Suprapubic skin (tissue), 4 donors: ENCODE results near the gene CYBC1. TPM values are rescaled to one million over a fixed set of nuclear protein-coding genes. Genes with fewer than 3 reads are reported as not detected.

Source experiments
- DNase-seq, 2 donors: peaks; one replicate each; pipeline ENCODE4 v3.0.0-alpha.2; 2019; ENCODE audit warnings: low spot score in 2 of 2
- H3K27ac ChIP-seq: fragments of 200-600 bp; sonication (generic); one replicate; pipeline ENCODE4 v1.5.1; 2019
- H3K27me3 ChIP-seq: fragments of 200-600 bp; sonication (generic); one replicate; pipeline ENCODE4 v1.5.1; 2019
- H3K36me3 ChIP-seq: fragments of 200-600 bp; sonication (generic); one replicate; pipeline ENCODE4 v1.5.1; 2019
- H3K4me1 ChIP-seq: fragments of 200-600 bp; sonication (generic); one replicate; pipeline ENCODE4 v1.5.1; 2019
- H3K4me3 ChIP-seq: fragments of 200-600 bp; sonication (generic); one replicate; pipeline ENCODE4 v1.5.1; 2019; ENCODE audit warnings: mild to moderate bottlenecking
- H3K9me3 ChIP-seq: fragments of 200-600 bp; sonication (generic); one replicate; pipeline ENCODE4 v1.5.1; 2019
- CTCF ChIP-seq, 2 donors: fragments of 200-600 bp in 1 of 2; fragments of 450-650 bp in 1 of 2; sonication (generic) in 1 of 2; IDR thresholded peaks; one replicate each; pipeline ENCODE4 v1.5.1; 2016 to 2019; ENCODE audit warnings: antibody characterized with exemption in 2 of 2, mild to moderate bottlenecking in 1 of 2, moderate library complexity in 1 of 2
- EP300 ChIP-seq: sonication (generic); formaldehyde crosslinking; IDR thresholded peaks from one replicate; pipeline ENCODE4 v1.6.1; 2017; ENCODE audit warnings: antibody characterized with exemption
- POLR2A ChIP-seq, 2 donors: fragments of 450-650 bp; IDR thresholded peaks; one replicate each; pipeline ENCODE4 v1.6.1; 2017; ENCODE audit warnings: antibody characterized with exemption in 2 of 2, mild to moderate bottlenecking in 2 of 2, moderate library complexity in 2 of 2
- POLR2AphosphoS5 ChIP-seq, 3 donors: sonication (generic); formaldehyde crosslinking; IDR thresholded peaks; one replicate each; pipeline ENCODE4 v1.6.1; 2017; ENCODE audit warnings: antibody characterized with exemption in 3 of 3
- WGBS: methylation state at CpG from one replicate; pipeline ENCODE4 v1.1.5; 2018; 5-methylcytosine and 5-hydroxymethylcytosine counted together
- total RNA-seq, 4 donors: library from RNA; depleted of rRNA; stranded (reverse); fragments of >200 nt; gene quantifications; one replicate each; pipeline ENCODE4 v1.1.0, GENCODE V29; 2016

CYBC1 gene
- total RNA-seq, 4 donors from 2014 or later: 36.4 to 53.1 (median 45.6) TPM

- Histone ChIP-seq H3K27ac (no peak overlapping the region), H3K27me3 (no peaks in the 10 kb centered on the region), H3K36me3 (peaks cover 10% of the 10 kb centered on the region), H3K4me3 (no peak overlapping the region), H3K9me3 (no peaks in the 10 kb centered on the region), H3K4me1 (peaks cover 10% of the 10 kb centered on the region)
- no peak for DNase-seq
- 98% methylated on average over 20 of the region's 24 CpGs for WGBS
- TF ChIP-seq CTCF (IDR thresholded peaks at IDR 0.05) (no peak), POLR2AphosphoS5 (IDR thresholded peaks at IDR 0.05) (no peak), EP300 (no peak), POLR2A (IDR thresholded peaks at IDR 0.05) (no peak)
Observed at GRCh38 chr17:82411396-82412053, 39.0 kb downstream of the CYBC1 start.

DNA sequence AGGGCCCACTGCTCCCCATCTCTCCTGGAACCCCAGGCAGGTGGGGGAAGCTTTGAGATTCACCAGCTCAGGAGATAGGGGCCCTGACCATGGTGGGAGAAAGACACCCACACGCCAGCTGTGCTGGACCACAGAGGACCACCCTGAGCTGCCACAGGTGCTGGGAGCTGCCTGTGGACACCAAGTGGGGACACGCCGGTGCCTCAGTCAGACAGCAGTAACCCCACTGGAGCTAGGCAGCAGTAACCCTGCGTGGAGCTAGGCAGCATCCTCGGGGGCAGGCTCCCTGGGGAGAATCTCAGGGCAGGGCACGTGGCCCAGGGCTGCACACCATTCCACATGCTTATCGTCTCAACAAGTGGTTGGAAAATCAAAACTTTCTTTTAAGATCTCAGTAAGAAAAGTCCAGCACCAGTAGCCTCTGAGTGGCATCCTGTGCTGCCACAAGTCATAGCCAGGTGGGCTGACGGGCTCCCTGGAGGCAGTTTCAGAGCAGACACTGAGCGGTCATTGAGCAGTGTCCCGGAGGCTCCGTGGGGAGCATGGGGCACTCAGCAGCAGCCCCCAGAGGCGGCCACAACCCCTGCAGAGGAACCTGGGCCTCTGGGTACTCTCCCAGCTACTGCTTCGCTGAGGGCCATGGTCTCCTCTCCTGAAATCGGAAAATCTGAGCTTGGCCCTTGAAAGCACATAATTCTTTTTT, 40.4 kb downstream of the CYBC1 start:
- Histone ChIP-seq H3K9me3 (no peaks in the 10 kb centered on the region), H3K4me3 (no peak overlapping the region), H3K36me3 (peaks cover 21% of the 10 kb centered on the region), H3K27ac (no peak overlapping the region), H3K4me1 (peaks cover 8% of the 10 kb centered on the region), H3K27me3 (no peaks in the 10 kb centered on the region)
- DNase-seq: no peak
- WGBS: 91% methylated on average over 13 of the region's 14 CpGs
- TF ChIP-seq EP300: no peak
- TF ChIP-seq CTCF (IDR thresholded peaks at IDR 0.05): no peak
- TF ChIP-seq POLR2AphosphoS5 (IDR thresholded peaks at IDR 0.05): no peak
- no peak for TF ChIP-seq POLR2A (IDR thresholded peaks at IDR 0.05)

- TF ChIP-seq EP300: no peak
- no peak for TF ChIP-seq CTCF (IDR thresholded peaks at IDR 0.05)
- TF ChIP-seq POLR2AphosphoS5 (IDR thresholded peaks at IDR 0.05): no peak
- TF ChIP-seq POLR2A (IDR thresholded peaks at IDR 0.05): no peak
- Histone ChIP-seq H3K4me1 (no peaks in the 10 kb centered on the region), H3K4me3 (no peak overlapping the region), H3K36me3 (peaks cover 29% of the 10 kb centered on the region), H3K27ac (no peak overlapping the region), H3K9me3 (no peaks in the 10 kb centered on the region), H3K27me3 (no peaks in the 10 kb centered on the region)
- DNase-seq: no peak
- WGBS: 97% methylated on average over 18 of the region's 21 CpGs
Observed at GRCh38 chr17:82408938-82409318, 41.6 kb downstream of the CYBC1 start.

DNA sequence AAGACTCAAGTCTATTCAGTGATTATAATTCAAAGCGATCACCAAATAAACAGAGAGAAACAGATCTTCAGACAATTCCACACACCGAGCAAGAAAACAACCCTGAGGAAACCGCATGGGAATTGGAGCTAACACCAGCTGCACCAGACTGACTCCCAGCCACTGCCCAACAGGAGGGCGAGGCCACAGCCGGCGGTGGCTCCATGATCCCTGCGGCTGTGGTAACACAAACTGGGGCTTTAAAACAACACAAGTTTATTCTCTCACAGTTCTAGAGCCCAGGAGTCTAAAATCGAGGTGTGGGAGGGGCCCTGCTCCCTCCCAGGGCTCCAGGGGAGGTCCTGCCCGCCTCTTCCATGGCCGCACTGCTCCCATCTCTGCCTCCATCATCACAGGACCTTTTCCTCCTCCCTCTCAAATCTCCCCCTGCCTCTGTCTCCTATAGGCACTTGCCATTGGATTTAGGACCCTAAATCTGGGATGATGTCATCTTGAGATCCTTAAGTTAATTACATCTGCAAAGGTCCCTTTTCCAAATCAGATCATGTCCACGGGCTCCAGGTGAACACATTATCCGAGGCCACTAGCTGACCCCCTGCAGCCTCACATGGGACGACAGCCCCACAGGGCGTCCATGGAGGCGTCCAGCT, 42.1 kb downstream of the CYBC1 start:
- TF ChIP-seq POLR2AphosphoS5 (IDR thresholded peaks at IDR 0.05) (no peak), CTCF (IDR thresholded peaks at IDR 0.05) (no peak)
- no peaks in the 10 kb centered on the region for H3K9me3 ChIP-seq
- 92% methylated on average over 15 of the region's 15 CpGs for WGBS
- H3K36me3 ChIP-seq: peaks cover 34% of the 10 kb centered on the region
- H3K27me3 ChIP-seq: no peaks in the 10 kb centered on the region
- no peak for DNase-seq
- H3K4me1 ChIP-seq: no peaks in the 10 kb centered on the region
- no peak overlapping the region for H3K4me3 ChIP-seq
- H3K27ac ChIP-seq: no peak overlapping the region

GRCh38 chr17:82407255-82407654, 43.3 kb downstream of the CYBC1 start:
- no peak overlapping the region for H3K4me3 ChIP-seq
- H3K9me3 ChIP-seq: no peaks in the 10 kb centered on the region
- no peaks in the 10 kb centered on the region for H3K4me1 ChIP-seq
- no peaks in the 10 kb centered on the region for H3K27me3 ChIP-seq
- DNase-seq: no peak
- TF ChIP-seq EP300 (no peak), POLR2A (IDR thresholded peaks at IDR 0.05) (no peak), CTCF (IDR thresholded peaks at IDR 0.05) (no peak), POLR2AphosphoS5 (IDR thresholded peaks at IDR 0.05) (no peak)
- 77% methylated on average over 13 of the region's 13 CpGs for WGBS
- H3K36me3 ChIP-seq: peaks cover 37% of the 10 kb centered on the region
- no peak overlapping the region for H3K27ac ChIP-seq
